Measurements from ENCODE around the gene SCCPDH.

- no peak for TF ChIP-seq CTCF (IDR thresholded peaks at IDR 0.05; ENCODE audit: low read depth, low read length)
- TF ChIP-seq, protein P1, sequence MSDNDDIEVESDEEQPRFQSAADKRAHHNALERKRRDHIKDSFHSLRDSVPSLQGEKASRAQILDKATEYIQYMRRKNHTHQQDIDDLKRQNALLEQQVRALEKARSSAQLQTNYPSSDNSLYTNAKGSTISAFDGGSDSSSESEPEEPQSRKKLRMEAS (IDR thresholded peaks at IDR 0.05; ENCODE audit: low read depth, low read length): no peak
- no peak for TF ChIP-seq POLR2A (IDR thresholded peaks at IDR 0.05; ENCODE audit: extremely low read depth, insufficient read length)
These were observed 14.4 kb upstream of the SCCPDH start for GRCh38 chr1:246709835-246710234.
